Spleen (tissue), 7 donors: Measurements from ENCODE around the gene GPX7.

Experiments used
- CTCF ChIP-seq, 11 experiments: fragments of 200-600 bp in 7 of 11; fragments of 450-650 bp in 4 of 11; sonication (generic) in 4 of 11; IDR thresholded peaks in 8 of 11; conservative IDR thresholded peaks in 3 of 11; 1 replicate in 7 of 11; 2 replicates in 4 of 11; pipeline versions ENCODE4 v1.4.0 to v1.8.0; 2016 to 2021; ENCODE audit warnings: antibody characterized with exemption in 11 of 11, inconsistent platforms in 4 of 11, mild to moderate bottlenecking in 1 of 11
- POLR2A ChIP-seq, 3 donors: fragments of 450-650 bp; IDR thresholded peaks; one replicate each; pipeline ENCODE4 v1.5.1; 2017; ENCODE audit warnings: antibody characterized with exemption in 3 of 3, mild to moderate bottlenecking in 1 of 3
- POLR2AphosphoS5 ChIP-seq, 3 donors: sonication (generic); formaldehyde crosslinking; IDR thresholded peaks; one replicate each; pipeline ENCODE4 v1.5.1; 2017; ENCODE audit warnings: antibody characterized with exemption in 3 of 3
- donor health status: DM: no; HTN: no; CAD: no; lungs with moderate emphysema.
- donor health status: DM: no; HTN: no; CAD: no.
- donor health status: DM: no; HTN: no; CAD: no.

- no peak for TF ChIP-seq CTCF (IDR thresholded peaks at IDR 0.05 in 8 of 11, conservative IDR thresholded peaks at IDR 0.05 in 3 of 11)
- no peak for TF ChIP-seq POLR2A (IDR thresholded peaks at IDR 0.05)
- no peak for TF ChIP-seq POLR2AphosphoS5 (IDR thresholded peaks at IDR 0.05)
Observed at GRCh38 chr1:52567943-52568342, 34.2 kb upstream of the GPX7 start.
